Measurements from ENCODE around the gene TUBB3. TPM values are rescaled to one million over a fixed set of nuclear protein-coding genes. Genes with fewer than 3 reads are reported as not detected.
A peak's percentile ranks its signal among the peaks of the same experiment; 100 is the strongest.

Gene TUBB3
- total and polyA plus RNA-seq, 9 of the 15 experiments (the other 6 are each of a cell fraction or from before 2014, with no cell fraction given) = 0.18 to 12.5 (median 5.0) TPM

- TF ChIP-seq ZNF655 (CRISPR knock-in tag; IDR thresholded peaks at IDR 0.05) = no peak
- TF ChIP-seq CBFA2T3 (IDR thresholded peaks at IDR 0.05) = no peak
- no peak for TF ChIP-seq ZNF584 (CRISPR knock-in tag; IDR thresholded peaks at IDR 0.05; ENCODE audit: low read depth)
- no peak for TF ChIP-seq SMARCA5 (IDR thresholded peaks at IDR 0.05)
- no peak for TF ChIP-seq PRPF4 (IDR thresholded peaks at IDR 0.05; ENCODE audit: insufficient read depth, low read depth, low read length, poor library complexity, severe bottlenecking)
- no peak for TF ChIP-seq PRDM10 (IDR thresholded peaks at IDR 0.05; ENCODE audit: partially characterized antibody)
- no peak for TF ChIP-seq THAP7 (CRISPR knock-in tag; IDR thresholded peaks at IDR 0.05)
- TF ChIP-seq, protein P1, sequence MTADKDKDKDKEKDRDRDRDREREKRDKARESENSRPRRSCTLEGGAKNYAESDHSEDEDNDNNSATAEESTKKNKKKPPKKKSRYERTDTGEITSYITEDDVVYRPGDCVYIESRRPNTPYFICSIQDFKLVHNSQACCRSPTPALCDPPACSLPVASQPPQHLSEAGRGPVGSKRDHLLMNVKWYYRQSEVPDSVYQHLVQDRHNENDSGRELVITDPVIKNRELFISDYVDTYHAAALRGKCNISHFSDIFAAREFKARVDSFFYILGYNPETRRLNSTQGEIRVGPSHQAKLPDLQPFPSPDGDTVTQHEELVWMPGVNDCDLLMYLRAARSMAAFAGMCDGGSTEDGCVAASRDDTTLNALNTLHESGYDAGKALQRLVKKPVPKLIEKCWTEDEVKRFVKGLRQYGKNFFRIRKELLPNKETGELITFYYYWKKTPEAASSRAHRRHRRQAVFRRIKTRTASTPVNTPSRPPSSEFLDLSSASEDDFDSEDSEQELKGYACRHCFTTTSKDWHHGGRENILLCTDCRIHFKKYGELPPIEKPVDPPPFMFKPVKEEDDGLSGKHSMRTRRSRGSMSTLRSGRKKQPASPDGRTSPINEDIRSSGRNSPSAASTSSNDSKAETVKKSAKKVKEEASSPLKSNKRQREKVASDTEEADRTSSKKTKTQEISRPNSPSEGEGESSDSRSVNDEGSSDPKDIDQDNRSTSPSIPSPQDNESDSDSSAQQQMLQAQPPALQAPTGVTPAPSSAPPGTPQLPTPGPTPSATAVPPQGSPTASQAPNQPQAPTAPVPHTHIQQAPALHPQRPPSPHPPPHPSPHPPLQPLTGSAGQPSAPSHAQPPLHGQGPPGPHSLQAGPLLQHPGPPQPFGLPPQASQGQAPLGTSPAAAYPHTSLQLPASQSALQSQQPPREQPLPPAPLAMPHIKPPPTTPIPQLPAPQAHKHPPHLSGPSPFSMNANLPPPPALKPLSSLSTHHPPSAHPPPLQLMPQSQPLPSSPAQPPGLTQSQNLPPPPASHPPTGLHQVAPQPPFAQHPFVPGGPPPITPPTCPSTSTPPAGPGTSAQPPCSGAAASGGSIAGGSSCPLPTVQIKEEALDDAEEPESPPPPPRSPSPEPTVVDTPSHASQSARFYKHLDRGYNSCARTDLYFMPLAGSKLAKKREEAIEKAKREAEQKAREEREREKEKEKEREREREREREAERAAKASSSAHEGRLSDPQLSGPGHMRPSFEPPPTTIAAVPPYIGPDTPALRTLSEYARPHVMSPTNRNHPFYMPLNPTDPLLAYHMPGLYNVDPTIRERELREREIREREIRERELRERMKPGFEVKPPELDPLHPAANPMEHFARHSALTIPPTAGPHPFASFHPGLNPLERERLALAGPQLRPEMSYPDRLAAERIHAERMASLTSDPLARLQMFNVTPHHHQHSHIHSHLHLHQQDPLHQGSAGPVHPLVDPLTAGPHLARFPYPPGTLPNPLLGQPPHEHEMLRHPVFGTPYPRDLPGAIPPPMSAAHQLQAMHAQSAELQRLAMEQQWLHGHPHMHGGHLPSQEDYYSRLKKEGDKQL (CRISPR knock-in tag; IDR thresholded peaks at IDR 0.05; ENCODE audit: borderline replicate concordance) = 0 out of 2 replicates have a peak, but pooled peaks have one; percentile 47
- TF ChIP-seq, protein P2, sequence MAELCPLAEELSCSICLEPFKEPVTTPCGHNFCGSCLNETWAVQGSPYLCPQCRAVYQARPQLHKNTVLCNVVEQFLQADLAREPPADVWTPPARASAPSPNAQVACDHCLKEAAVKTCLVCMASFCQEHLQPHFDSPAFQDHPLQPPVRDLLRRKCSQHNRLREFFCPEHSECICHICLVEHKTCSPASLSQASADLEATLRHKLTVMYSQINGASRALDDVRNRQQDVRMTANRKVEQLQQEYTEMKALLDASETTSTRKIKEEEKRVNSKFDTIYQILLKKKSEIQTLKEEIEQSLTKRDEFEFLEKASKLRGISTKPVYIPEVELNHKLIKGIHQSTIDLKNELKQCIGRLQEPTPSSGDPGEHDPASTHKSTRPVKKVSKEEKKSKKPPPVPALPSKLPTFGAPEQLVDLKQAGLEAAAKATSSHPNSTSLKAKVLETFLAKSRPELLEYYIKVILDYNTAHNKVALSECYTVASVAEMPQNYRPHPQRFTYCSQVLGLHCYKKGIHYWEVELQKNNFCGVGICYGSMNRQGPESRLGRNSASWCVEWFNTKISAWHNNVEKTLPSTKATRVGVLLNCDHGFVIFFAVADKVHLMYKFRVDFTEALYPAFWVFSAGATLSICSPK (IDR thresholded peaks at IDR 0.05; ENCODE audit: borderline replicate concordance) = no peak
- TF ChIP-seq, protein P3, sequence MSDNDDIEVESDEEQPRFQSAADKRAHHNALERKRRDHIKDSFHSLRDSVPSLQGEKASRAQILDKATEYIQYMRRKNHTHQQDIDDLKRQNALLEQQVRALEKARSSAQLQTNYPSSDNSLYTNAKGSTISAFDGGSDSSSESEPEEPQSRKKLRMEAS (CRISPR knock-in tag; IDR thresholded peaks at IDR 0.05) = peak; percentile 57
- TF ChIP-seq DPF2 (IDR thresholded peaks at IDR 0.05) = no peak
- TF ChIP-seq KDM4B (IDR thresholded peaks at IDR 0.05; ENCODE audit: borderline replicate concordance in 2 of 2, low read depth in 1 of 2) = no peak
- no peak for TF ChIP-seq SREBF2 (CRISPR knock-in tag; IDR thresholded peaks at IDR 0.05)
Measured at GRCh38 chr16:89971495-89972243, 48.5 kb downstream of the TUBB3 start (continued).

Data from K562 (cell line).